ENCODE results near the gene PARD3.

- TF ChIP-seq CTCF (IDR thresholded peaks at IDR 0.05; ENCODE audit: poor library complexity) = no peak
- no peak for TF ChIP-seq EZH2 (IDR thresholded peaks at IDR 0.05; ENCODE audit: borderline replicate concordance)
Measured at GRCh38 chr10:34203966-34204630, 611.0 kb downstream of the PARD3 start.
